Measurements from ENCODE around the gene STBD1.
"Not testable (repeated sequence)": the region's sequence is repeated elsewhere in the genome, so short reads cannot be mapped to it uniquely, and the experiment has no call there.

Gene STBD1

DNA sequence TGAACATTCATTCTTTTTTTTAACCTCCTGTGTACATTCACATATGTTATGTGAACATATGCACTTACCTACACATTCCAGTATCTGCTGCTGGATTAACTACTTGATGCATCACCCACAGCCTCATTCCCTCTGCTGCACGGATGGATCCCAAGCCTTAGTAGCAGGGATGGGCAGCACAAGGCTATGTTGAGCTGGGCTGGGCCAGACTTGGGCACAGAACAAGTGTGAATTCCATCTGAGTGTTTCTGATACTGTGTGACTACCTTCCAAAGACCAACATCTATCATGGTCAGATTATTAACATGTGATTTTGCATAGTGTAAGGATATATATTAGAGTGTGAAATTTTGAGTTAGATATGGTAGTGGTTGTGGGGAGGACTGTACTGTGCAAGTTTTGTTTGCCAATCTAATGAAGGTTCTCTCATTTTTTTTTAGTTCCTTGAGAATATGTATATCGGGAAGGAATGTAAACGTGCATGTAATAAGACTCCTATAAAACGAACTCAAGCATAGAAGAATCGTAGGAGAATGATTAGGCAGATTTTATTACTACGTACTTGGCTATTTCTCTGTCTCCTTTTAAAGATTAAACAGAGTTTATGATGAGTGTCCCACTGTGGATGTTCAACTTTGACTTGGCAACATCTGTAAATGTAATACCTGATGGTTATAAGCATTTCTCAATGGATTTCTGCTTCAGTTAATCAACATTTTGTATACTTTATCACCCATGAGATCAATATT lies 23.4 kb upstream of the STBD1 start:
- TF ChIP-seq, protein P1, sequence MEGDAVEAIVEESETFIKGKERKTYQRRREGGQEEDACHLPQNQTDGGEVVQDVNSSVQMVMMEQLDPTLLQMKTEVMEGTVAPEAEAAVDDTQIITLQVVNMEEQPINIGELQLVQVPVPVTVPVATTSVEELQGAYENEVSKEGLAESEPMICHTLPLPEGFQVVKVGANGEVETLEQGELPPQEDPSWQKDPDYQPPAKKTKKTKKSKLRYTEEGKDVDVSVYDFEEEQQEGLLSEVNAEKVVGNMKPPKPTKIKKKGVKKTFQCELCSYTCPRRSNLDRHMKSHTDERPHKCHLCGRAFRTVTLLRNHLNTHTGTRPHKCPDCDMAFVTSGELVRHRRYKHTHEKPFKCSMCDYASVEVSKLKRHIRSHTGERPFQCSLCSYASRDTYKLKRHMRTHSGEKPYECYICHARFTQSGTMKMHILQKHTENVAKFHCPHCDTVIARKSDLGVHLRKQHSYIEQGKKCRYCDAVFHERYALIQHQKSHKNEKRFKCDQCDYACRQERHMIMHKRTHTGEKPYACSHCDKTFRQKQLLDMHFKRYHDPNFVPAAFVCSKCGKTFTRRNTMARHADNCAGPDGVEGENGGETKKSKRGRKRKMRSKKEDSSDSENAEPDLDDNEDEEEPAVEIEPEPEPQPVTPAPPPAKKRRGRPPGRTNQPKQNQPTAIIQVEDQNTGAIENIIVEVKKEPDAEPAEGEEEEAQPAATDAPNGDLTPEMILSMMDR (IDR thresholded peaks at IDR 0.05; ENCODE audit: low read depth, low read length, missing control alignments), result no peak
- DNase-seq (ENCODE audit: low read depth), result no peak
- H3K4me3 ChIP-seq (ENCODE audit: low read depth, low read length), result no peak overlapping the region

DNA sequence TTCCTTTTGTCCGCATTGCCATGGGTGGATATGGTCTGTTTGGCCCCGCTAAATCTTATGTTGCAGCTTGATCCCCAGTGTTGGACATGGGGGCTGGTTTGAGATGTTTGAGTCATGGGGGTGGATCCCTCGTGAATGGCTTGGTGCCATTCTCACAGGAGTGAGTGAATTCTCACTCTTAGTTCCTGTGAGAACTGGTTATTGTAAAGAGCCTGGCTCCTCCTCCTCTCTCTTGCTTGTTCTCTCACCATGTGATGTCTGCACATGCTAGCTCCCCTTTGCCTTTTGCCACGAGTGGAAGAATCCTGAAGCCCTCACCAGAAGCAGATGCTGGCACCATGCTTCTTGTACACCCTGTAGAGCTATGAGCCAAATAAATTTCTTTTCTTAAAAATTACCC lies 22.6 kb upstream of the STBD1 start:
- TF ChIP-seq, protein P1 (IDR thresholded peaks at IDR 0.05; ENCODE audit: low read depth, low read length, missing control alignments), result no peak
- H3K4me3 ChIP-seq (ENCODE audit: low read depth, low read length), result no peak overlapping the region
- no peak for DNase-seq (ENCODE audit: low read depth)

DNA sequence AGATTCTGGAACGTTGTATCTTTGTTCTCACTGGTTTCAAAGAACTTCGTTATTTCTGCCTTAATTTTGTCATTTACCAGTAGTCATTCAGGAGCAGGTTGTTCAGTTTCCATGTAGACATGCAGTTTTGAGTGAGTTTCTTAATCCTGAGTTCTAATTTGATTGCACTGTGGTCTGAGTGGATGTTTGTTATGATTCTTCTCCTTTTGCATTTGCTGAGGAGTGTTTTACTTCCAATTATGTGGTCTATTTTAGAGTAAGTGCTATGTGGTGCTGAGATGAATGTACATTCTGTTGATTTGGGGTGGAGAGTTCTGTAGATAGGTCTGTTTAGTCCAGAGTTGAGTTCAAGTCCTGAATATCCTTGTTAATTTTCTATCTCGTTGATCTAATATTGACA lies 18.7 kb upstream of the STBD1 start:
- DNase-seq (ENCODE audit: low read depth); H3K4me3 ChIP-seq (ENCODE audit: low read depth, low read length): not testable (repeated sequence)

DNA sequence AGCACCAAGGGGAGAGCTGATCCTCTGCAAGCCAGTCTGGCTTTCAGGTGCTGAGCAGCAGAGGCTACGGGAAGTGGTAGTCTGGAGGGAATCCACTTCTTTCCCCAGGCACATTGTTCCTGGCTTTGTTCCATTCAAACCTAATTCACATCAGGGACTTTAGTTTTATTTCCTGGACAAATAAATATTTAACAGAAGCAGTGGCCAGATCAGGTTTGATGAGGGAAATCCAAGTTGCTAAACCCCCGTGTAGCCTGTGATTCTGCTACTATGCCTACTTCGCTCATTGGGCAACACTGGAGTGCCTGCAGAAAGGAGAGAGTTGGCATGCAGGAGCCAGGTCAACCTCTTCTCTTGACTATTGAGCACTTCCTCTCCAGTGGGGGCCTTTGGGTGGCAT lies 13.8 kb upstream of the STBD1 start:
- no peak for DNase-seq (ENCODE audit: low read depth)
- TF ChIP-seq, protein P1 (IDR thresholded peaks at IDR 0.05; ENCODE audit: low read depth, low read length, missing control alignments), result no peak

DNA sequence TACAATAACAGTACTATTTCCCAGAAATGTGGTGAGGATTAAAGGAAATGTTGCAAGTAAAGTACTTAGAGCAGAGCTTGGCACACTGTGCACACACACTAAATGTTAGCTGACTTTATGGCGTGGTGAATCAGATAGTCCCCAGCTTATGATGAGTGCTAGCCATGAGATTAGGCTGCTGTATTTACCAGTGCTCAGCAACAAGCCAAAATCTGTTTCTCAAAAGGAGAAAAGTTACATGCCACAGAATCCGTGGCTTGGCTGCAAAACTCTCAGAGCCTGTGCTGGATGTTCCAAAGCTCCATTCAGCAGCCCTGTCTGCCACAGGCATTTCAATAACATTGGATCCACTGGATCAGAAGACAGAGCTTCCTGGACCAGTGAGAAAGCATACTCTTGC lies 12.8 kb upstream of the STBD1 start:
- TF ChIP-seq, protein P1 (IDR thresholded peaks at IDR 0.05; ENCODE audit: low read depth, low read length, missing control alignments), result no peak
- DNase-seq (ENCODE audit: low read depth), result no peak
- H3K4me3 ChIP-seq (ENCODE audit: low read depth, low read length), result no peak overlapping the region

More for the DNA sequence above, 13.8 kb upstream of the STBD1 start:
- H3K4me3 ChIP-seq (ENCODE audit: low read depth, low read length), result no peak overlapping the region

DNA sequence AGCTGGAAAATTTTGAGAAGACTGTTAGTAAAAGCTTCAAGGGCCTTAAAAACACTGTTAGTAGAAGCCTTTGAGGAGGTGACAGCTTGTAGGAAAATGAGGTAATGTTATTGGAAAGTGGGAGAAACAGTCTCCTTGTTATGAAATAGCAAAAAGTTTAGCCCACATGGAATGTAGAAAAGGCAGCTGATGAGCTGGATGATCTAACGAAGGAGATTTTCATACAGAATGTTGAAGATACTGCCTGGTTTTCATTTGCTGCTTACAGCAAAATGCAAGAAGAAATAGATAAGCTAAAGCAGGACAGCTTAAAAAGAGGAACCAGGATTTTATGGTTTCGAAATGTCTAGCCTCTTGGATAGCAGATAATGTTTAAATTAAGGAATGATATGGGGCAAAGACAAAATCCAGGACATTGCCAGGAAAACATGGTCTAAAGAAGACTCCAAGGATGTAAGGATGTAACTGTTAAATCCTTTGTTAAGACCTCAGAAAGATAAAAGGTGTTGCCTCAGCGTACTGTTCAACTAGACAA lies 10.2 kb upstream of the STBD1 start:
- no peak for DNase-seq (ENCODE audit: low read depth)
- TF ChIP-seq, protein P1 (IDR thresholded peaks at IDR 0.05; ENCODE audit: low read depth, low read length, missing control alignments), result no peak
- H3K4me3 ChIP-seq (ENCODE audit: low read depth, low read length), result no peak overlapping the region

DNA sequence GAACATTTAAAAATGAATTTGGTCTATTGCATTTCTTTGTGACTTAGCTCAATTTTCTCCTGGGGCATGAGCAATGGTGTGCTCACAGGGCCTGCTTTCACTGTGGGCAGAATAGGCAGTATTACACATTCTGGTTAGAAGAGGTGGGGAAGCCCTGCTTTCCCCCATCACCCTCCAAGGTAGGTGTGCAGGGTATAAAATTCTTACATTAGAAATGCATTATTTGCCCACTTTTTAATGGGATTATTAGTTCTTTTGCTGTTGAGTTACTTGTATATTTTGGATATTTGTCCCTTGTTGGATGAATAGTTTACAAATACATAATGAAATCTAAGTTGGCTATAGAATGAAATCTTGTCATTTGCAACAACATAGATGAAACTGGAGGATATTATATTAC lies 8.3 kb upstream of the STBD1 start:
- no peak for DNase-seq (ENCODE audit: low read depth)
- TF ChIP-seq, protein P1 (IDR thresholded peaks at IDR 0.05; ENCODE audit: low read depth, low read length, missing control alignments), result no peak
- no peak overlapping the region for H3K4me3 ChIP-seq (ENCODE audit: low read depth, low read length)
